Measurements from ENCODE around the gene AP4B1.
"Not testable (repeated sequence)": the region's sequence is repeated elsewhere in the genome, so short reads cannot be mapped to it uniquely, and the experiment has no call there.

The AP4B1 gene

DNA sequence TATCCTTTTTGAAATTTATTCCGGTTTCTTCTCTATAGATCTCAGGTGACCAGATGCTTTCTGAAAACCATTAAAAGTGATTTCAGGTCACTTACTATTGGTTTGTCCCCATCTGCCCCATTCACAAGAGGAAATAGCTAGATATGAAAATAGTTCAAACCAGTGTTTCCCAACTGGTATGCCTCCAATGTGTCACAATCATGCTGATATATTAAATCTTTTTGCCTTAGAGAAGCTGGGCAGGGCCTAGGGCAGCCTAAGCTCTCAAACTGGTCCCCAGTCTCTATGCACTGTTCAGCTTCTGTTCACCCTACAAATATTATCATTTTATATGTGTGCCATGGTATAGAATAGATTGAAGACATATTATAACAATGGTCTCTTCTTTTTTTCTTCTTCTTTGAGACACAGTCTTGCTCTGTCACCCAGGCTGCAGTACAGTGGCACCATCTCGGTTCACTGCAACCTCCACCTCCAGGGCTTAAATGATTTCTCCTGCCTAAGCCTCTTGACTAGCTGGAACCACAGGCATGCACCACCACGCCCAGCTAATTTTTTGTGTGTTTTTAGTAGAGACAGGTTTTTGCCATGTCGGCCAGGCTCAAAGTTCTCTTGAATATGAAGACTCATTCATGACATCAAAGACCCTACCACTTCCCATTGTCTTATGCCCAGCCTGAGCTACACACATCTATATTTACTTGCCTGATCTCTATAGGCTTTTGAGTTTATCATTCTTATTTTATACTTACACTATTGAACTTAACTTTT lies 48.8 kb downstream of the AP4B1 start:
- DNase-seq: no peak

- no peak for DNase-seq
These were observed 50.4 kb downstream of the AP4B1 start for GRCh38 chr1:113854234-113854633.

- not testable (repeated sequence) for DNase-seq
These were observed 51.9 kb downstream of the AP4B1 start for GRCh38 chr1:113852694-113853093.

- no peak for DNase-seq
These were observed 54.3 kb downstream of the AP4B1 start for GRCh38 chr1:113850127-113850796.

DNA sequence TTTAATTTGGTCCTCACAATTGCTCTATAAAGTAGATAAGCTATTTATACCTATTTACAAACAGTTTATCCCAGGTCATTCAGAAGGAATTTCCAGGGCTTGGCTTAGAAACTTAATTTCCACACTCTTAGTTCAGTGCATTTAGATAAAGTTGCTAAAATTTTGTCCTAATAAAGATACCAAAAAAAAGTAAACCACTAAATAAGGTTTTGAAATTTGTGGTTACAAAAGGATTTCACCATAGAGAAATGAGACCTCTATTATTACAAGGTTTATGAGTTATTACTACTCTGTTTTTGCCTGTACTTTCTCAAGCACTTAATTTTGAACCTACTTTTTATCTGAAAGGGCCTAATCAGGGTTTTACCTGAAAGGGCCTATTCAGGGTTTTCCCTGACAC lies 55.5 kb downstream of the AP4B1 start:
- DNase-seq: no peak

- no peak for DNase-seq
These were observed 58.1 kb downstream of the AP4B1 start for GRCh38 chr1:113846391-113847035.
